Measurements from ENCODE around the gene TANGO6.

Gene TANGO6

GRCh38 chr16:69017036-69017783 lies 173.9 kb downstream of the TANGO6 start:
- no peaks in the 10 kb centered on the region for H3K27me3 Mint-ChIP-seq
- DNase-seq = no peak
- no peaks in the 10 kb centered on the region for H3K9me3 Mint-ChIP-seq
- H3K27ac Mint-ChIP-seq = peak overlapping the region; percentile 31
- peaks cover 35% of the 10 kb centered on the region for H3K36me3 Mint-ChIP-seq (ENCODE audit: low read depth)
- peaks cover 9% of the 10 kb centered on the region for H3K4me1 Mint-ChIP-seq (ENCODE audit: low read depth)
- H3K4me3 Mint-ChIP-seq = no peak overlapping the region

GRCh38 chr16:69019811-69020210 lies 176.5 kb downstream of the TANGO6 start:
- H3K27ac Mint-ChIP-seq = no peak overlapping the region
- H3K36me3 Mint-ChIP-seq (ENCODE audit: low read depth) = peaks cover 44% of the 10 kb centered on the region
- DNase-seq = no peak
- H3K9me3 Mint-ChIP-seq = no peaks in the 10 kb centered on the region
- H3K4me1 Mint-ChIP-seq (ENCODE audit: low read depth) = peaks cover 9% of the 10 kb centered on the region
- no peaks in the 10 kb centered on the region for H3K27me3 Mint-ChIP-seq
- no peak overlapping the region for H3K4me3 Mint-ChIP-seq

- H3K4me1 Mint-ChIP-seq (ENCODE audit: low read depth) = no peaks in the 10 kb centered on the region
- H3K27ac Mint-ChIP-seq = peak overlapping the region; percentile 10
- H3K36me3 Mint-ChIP-seq (ENCODE audit: low read depth) = peaks cover 65% of the 10 kb centered on the region
- DNase-seq = no peak
- no peak overlapping the region for H3K4me3 Mint-ChIP-seq
- H3K9me3 Mint-ChIP-seq = no peaks in the 10 kb centered on the region
- H3K27me3 Mint-ChIP-seq = no peaks in the 10 kb centered on the region
These were observed 185.8 kb downstream of the TANGO6 start for GRCh38 chr16:69029121-69029520.

- H3K4me3 Mint-ChIP-seq = no peak overlapping the region
- H3K36me3 Mint-ChIP-seq (ENCODE audit: low read depth) = peaks cover 58% of the 10 kb centered on the region
- no peaks in the 10 kb centered on the region for H3K9me3 Mint-ChIP-seq
- no peaks in the 10 kb centered on the region for H3K4me1 Mint-ChIP-seq (ENCODE audit: low read depth)
- H3K27ac Mint-ChIP-seq = no peak overlapping the region
- DNase-seq = no peak
- no peaks in the 10 kb centered on the region for H3K27me3 Mint-ChIP-seq
These were observed 188.6 kb downstream of the TANGO6 start for GRCh38 chr16:69031877-69032301.

GRCh38 chr16:69033151-69033949 lies 190.0 kb downstream of the TANGO6 start:
- no peaks in the 10 kb centered on the region for H3K4me1 Mint-ChIP-seq (ENCODE audit: low read depth)
- no peaks in the 10 kb centered on the region for H3K9me3 Mint-ChIP-seq
- H3K36me3 Mint-ChIP-seq (ENCODE audit: low read depth) = peaks cover 53% of the 10 kb centered on the region
- H3K27me3 Mint-ChIP-seq = no peaks in the 10 kb centered on the region
- no peak overlapping the region for H3K4me3 Mint-ChIP-seq
- DNase-seq = no peak
- H3K27ac Mint-ChIP-seq = no peak overlapping the region

- H3K4me3 Mint-ChIP-seq = no peak overlapping the region
- H3K9me3 Mint-ChIP-seq = no peaks in the 10 kb centered on the region
- H3K4me1 Mint-ChIP-seq (ENCODE audit: low read depth) = no peaks in the 10 kb centered on the region
- no peak overlapping the region for H3K27ac Mint-ChIP-seq
- peaks cover 53% of the 10 kb centered on the region for H3K36me3 Mint-ChIP-seq (ENCODE audit: low read depth)
- no peak for DNase-seq
- no peaks in the 10 kb centered on the region for H3K27me3 Mint-ChIP-seq
These were observed 192.0 kb downstream of the TANGO6 start for GRCh38 chr16:69035375-69035774.

- Mint-ChIP-seq H3K4me3 (no peak overlapping the region), H3K9me3 (no peaks in the 10 kb centered on the region), H3K36me3 (ENCODE audit: low read depth) (peaks cover 59% of the 10 kb centered on the region), H3K4me1 (ENCODE audit: low read depth) (no peaks in the 10 kb centered on the region), H3K27me3 (no peaks in the 10 kb centered on the region), H3K27ac (no peak overlapping the region)
- DNase-seq = no peak
These were observed 193.2 kb downstream of the TANGO6 start for GRCh38 chr16:69036399-69037091.

- Mint-ChIP-seq H3K9me3 (no peaks in the 10 kb centered on the region), H3K27ac (no peak overlapping the region), H3K27me3 (no peaks in the 10 kb centered on the region), H3K4me1 (ENCODE audit: low read depth) (no peaks in the 10 kb centered on the region), H3K36me3 (ENCODE audit: low read depth) (peaks cover 66% of the 10 kb centered on the region), H3K4me3 (no peak overlapping the region)
- no peak for DNase-seq
These were observed 194.2 kb downstream of the TANGO6 start for GRCh38 chr16:69037373-69038160.

- Mint-ChIP-seq H3K27ac (no peak overlapping the region), H3K27me3 (no peaks in the 10 kb centered on the region), H3K4me3 (no peak overlapping the region), H3K36me3 (ENCODE audit: low read depth) (peaks cover 70% of the 10 kb centered on the region), H3K4me1 (ENCODE audit: low read depth) (no peaks in the 10 kb centered on the region), H3K9me3 (no peaks in the 10 kb centered on the region)
- no peak for DNase-seq
These were observed 196.1 kb downstream of the TANGO6 start for GRCh38 chr16:69039333-69039941.

GRCh38 chr16:69040144-69040909 lies 197.0 kb downstream of the TANGO6 start:
- Mint-ChIP-seq H3K4me3 (no peak overlapping the region), H3K9me3 (no peaks in the 10 kb centered on the region), H3K27me3 (no peaks in the 10 kb centered on the region), H3K27ac (no peak overlapping the region), H3K4me1 (ENCODE audit: low read depth) (no peaks in the 10 kb centered on the region), H3K36me3 (ENCODE audit: low read depth) (peaks cover 66% of the 10 kb centered on the region)
- DNase-seq = no peak

- Mint-ChIP-seq H3K27me3 (no peaks in the 10 kb centered on the region), H3K4me1 (ENCODE audit: low read depth) (no peaks in the 10 kb centered on the region), H3K36me3 (ENCODE audit: low read depth) (peaks cover 24% of the 10 kb centered on the region), H3K27ac (no peak overlapping the region), H3K9me3 (no peaks in the 10 kb centered on the region), H3K4me3 (no peak overlapping the region)
- no peak for DNase-seq
These were observed 205.2 kb downstream of the TANGO6 start for GRCh38 chr16:69048328-69049120.

- Mint-ChIP-seq H3K4me3 (no peak overlapping the region), H3K4me1 (ENCODE audit: low read depth) (no peaks in the 10 kb centered on the region), H3K27ac (no peak overlapping the region), H3K9me3 (no peaks in the 10 kb centered on the region), H3K27me3 (no peaks in the 10 kb centered on the region), H3K36me3 (ENCODE audit: low read depth) (peaks cover 18% of the 10 kb centered on the region)
- DNase-seq = no peak
These were observed 205.8 kb downstream of the TANGO6 start for GRCh38 chr16:69049146-69049545.
